Ovary (tissue), 3 donors: Measurements from ENCODE around the gene CASP14.

Source experiments
- POLR2A ChIP-seq: fragments of 450-650 bp; IDR thresholded peaks from one replicate; pipeline ENCODE4 v1.6.1; 2017; ENCODE audit warnings: antibody characterized with exemption, mild to moderate bottlenecking, moderate library complexity
- TF ChIP-seq, protein P1 (sequence below), 3 donors: fragments of 450-650 bp in 2 of 3; fragments of 200-600 bp in 1 of 3; IDR thresholded peaks; one replicate each; pipeline versions ENCODE4 v1.5.1 to v1.8.0; 2016 to 2022; ENCODE audit warnings: antibody characterized with exemption in 3 of 3, mild to moderate bottlenecking in 1 of 3
- donor health status: DM: no; HTN: no; CAD: no.

DNA sequence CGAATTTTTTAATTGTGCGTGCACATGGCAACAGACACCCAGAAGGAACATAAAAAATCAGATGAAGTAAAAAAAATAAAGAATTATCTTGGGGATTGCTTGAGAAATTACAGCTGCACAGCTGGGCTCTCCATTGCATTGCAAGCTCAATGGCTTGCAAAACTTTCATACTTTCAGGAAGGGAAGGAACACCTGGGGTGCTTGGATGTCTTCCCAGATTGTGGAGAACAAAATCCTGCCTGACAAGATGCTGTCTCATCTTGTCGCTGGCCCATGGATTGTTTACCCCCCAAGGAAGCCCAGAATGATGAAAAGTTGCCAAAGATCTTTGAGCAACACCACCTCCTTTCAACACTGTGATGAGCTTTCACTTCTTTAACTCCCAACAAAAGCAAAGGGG lies 11.0 kb upstream of the CASP14 start:
- TF ChIP-seq, protein P1, sequence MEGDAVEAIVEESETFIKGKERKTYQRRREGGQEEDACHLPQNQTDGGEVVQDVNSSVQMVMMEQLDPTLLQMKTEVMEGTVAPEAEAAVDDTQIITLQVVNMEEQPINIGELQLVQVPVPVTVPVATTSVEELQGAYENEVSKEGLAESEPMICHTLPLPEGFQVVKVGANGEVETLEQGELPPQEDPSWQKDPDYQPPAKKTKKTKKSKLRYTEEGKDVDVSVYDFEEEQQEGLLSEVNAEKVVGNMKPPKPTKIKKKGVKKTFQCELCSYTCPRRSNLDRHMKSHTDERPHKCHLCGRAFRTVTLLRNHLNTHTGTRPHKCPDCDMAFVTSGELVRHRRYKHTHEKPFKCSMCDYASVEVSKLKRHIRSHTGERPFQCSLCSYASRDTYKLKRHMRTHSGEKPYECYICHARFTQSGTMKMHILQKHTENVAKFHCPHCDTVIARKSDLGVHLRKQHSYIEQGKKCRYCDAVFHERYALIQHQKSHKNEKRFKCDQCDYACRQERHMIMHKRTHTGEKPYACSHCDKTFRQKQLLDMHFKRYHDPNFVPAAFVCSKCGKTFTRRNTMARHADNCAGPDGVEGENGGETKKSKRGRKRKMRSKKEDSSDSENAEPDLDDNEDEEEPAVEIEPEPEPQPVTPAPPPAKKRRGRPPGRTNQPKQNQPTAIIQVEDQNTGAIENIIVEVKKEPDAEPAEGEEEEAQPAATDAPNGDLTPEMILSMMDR (IDR thresholded peaks at IDR 0.05) = no peak
- TF ChIP-seq POLR2A = no peak
